Measurements from ENCODE around the gene AAMDC. TPM values are rescaled to one million over a fixed set of nuclear protein-coding genes. Genes with fewer than 3 reads are reported as not detected.
A peak's percentile ranks its signal among the peaks of the same experiment; 100 is the strongest.

The AAMDC gene
- total and polyA plus RNA-seq, 2 of the 13 experiments (the other 11 are each of a cell fraction or from before 2014, with no cell fraction given), result 18.1 to 35.6 TPM

DNA sequence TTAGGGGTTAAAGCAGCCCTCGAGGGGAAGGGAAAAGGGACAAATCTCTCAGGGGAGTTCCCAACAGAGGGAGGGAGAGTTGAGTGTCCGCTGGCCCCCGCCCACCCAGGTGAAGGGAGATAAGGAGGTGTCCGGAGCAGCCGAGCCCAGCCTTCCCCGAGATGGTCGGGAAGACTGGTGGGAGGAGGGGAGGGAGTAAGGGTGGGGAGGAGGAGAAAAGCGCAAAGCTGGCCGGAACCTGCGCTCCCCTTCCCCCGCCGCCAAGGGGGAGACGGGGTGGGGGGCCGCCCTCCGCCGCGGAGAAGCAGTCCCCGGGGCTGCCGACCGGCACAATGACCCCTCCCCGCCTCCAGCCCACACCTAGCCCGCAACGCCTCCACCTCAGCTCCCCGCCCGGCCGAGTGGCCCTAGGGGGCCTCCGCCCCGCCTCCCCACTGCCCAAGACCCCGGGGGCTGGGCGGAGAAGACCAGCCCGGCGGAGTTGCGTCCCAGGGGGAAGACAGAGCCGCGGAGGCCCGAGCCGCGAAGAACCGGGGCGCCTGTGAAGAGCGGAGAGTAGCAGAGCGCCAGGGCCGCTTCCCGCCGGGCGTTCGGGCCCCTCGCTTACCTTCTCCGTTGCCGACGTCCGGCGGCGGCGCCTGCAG is 901 bp upstream of the AAMDC start:
- CTCF ChIA-PET (ENCODE audit: low intra/inter-chr PET ratio, low total read pairs), result no interaction called here
- peaks cover 55% of the 10 kb centered on the region for H3K4me1 ChIP-seq (ENCODE audit: insufficient read depth, low read length)
- peak overlapping the region; percentile 85 for H3K27ac ChIP-seq (ENCODE audit: extremely low read length, insufficient read depth, low read length)
- peak overlapping the region; percentile 86 for H3K4me2 ChIP-seq (ENCODE audit: low read depth, low read length)
- POLR2A ChIA-PET, result interaction anchor here (0.7 to 2.1 kb wide), 2 partner anchors 27 to 175 kb away, joined by 3 to 9 read pairs; partner anchors contain the start of gene INTS4
- peaks cover 34% of the 10 kb centered on the region for H4K20me1 ChIP-seq (ENCODE audit: insufficient read depth, low read length)
- BruUV-seq (replicated peaks), result no TSS peak
- no peak overlapping the region for H2AFZ ChIP-seq (ENCODE audit: low read length)
- FAIRE-seq (no peak), DNase-seq (ENCODE audit: low spot score) (peak; percentile 9), ATAC-seq (peak; percentile 18)
- H3K27me3 ChIP-seq (ENCODE audit: control insufficient read depth in 1 of 2, insufficient read depth in 2 of 2, low read length in 2 of 2), result no peaks in the 10 kb centered on the region; a peak in 1 of 5 replicates
- H3K9ac ChIP-seq (ENCODE audit: insufficient read depth, low read depth, low read length), result peak overlapping the region; percentile 85
- H3K79me2 ChIP-seq (ENCODE audit: insufficient read depth, low read length), result peaks cover 53% of the 10 kb centered on the region
- H3K4me3 ChIP-seq (replicated peaks in 1 of 3; ENCODE audit: insufficient read depth in 1 of 3, low read depth in 2 of 3, low read length in 3 of 3), result peak overlapping the region; percentile 79 to 94 (median 94)
- H3K36me3 ChIP-seq (replicated peaks in 1 of 2; ENCODE audit: control insufficient read depth in 1 of 2, insufficient read depth in 2 of 2, low read length in 2 of 2), result no peaks in the 10 kb centered on the region
- WGBS (ENCODE audit: low lambda C conversion rate), result 0% methylated on average over 7 of the region's 55 CpGs
- intact Hi-C loops (cut with micrococcal nuclease; ENCODE audit: unreplicated experiment) (loop anchor here (2.0 kb wide), 2 partner anchors 43 to 175 kb away; partner anchors contain the start of gene INTS4), in situ Hi-C loops (cut with HindIII; ENCODE audit: extremely low pct_ligation_motif_present, low pct_unique_long_range_greater_than_20kb) (loop anchor here (10.0 kb wide), 1 partner anchor 185 kb away; no protein-coding TSS in a partner anchor)
- H3K9me3 ChIP-seq (ENCODE audit: low read length), result no peaks in the 10 kb centered on the region
- no peak for TF ChIP-seq ZMAT5 (CRISPR knock-in tag; IDR thresholded peaks at IDR 0.05; ENCODE audit: borderline replicate concordance, low read depth)
- no peak for TF ChIP-seq ZNF891 (CRISPR knock-in tag; IDR thresholded peaks at IDR 0.05)
- TF ChIP-seq CEBPB (IDR thresholded peaks at IDR 0.05; ENCODE audit: borderline replicate concordance, low read depth, low read length), result no peak
- TF ChIP-seq ZNF30 (CRISPR knock-in tag; IDR thresholded peaks at IDR 0.05), result no peak
- 0 out of 2 replicates have a peak, but pooled peaks have one; percentile 22 for TF ChIP-seq ZGPAT (CRISPR knock-in tag; IDR thresholded peaks at IDR 0.05)
- TF ChIP-seq PRDM15 (CRISPR knock-in tag; IDR thresholded peaks at IDR 0.05), result no peak
- TF ChIP-seq ZNF678 (CRISPR knock-in tag; IDR thresholded peaks at IDR 0.05), result 0 out of 2 replicates have a peak, but pooled peaks have one; percentile 26
- 0 out of 2 replicates have a peak, but pooled peaks have one; percentile 20 for TF ChIP-seq ZNF225 (CRISPR knock-in tag; IDR thresholded peaks at IDR 0.05)
- TF ChIP-seq ZNF142 (CRISPR knock-in tag; IDR thresholded peaks at IDR 0.05), result 0 out of 2 replicates have a peak, but pooled peaks have one; percentile 4
